ENCODE data around the gene SPATC1L.

The SPATC1L gene

GRCh38 chr21:46129846-46130651, 54.2 kb downstream of the SPATC1L start:
- no peak overlapping the region for H3K27ac ChIP-seq (ENCODE audit: low read depth in 2 of 2, low read length in 2 of 2)
- peaks cover 0 to 2% of the 10 kb centered on the region in 2 donors for H3K36me3 ChIP-seq (ENCODE audit: control insufficient read depth in 2 of 2, insufficient read depth in 2 of 2, low read length in 2 of 2)
- H3K4me3 ChIP-seq (ENCODE audit: low read length in 2 of 2), result no peak overlapping the region
- H3K27me3 ChIP-seq (ENCODE audit: control insufficient read depth in 2 of 2, insufficient read depth in 2 of 2, low read length in 2 of 2), result no peaks in the 10 kb centered on the region
- H3K9me3 ChIP-seq (ENCODE audit: control insufficient read depth in 2 of 2, low read length in 2 of 2), result no peaks in the 10 kb centered on the region
- H3K9ac ChIP-seq (ENCODE audit: low read depth in 1 of 2, low read length in 2 of 2), result no peak overlapping the region
- H3K4me1 ChIP-seq (ENCODE audit: control insufficient read depth in 2 of 2, insufficient read depth in 2 of 2, low read length in 2 of 2), result no peaks in the 10 kb centered on the region

- no peak overlapping the region for H3K4me3 ChIP-seq (ENCODE audit: low read length in 2 of 2)
- H3K9ac ChIP-seq (ENCODE audit: low read depth in 1 of 2, low read length in 2 of 2), result no peak overlapping the region
- no peaks in the 10 kb centered on the region for H3K9me3 ChIP-seq (ENCODE audit: control insufficient read depth in 2 of 2, low read length in 2 of 2)
- H3K4me1 ChIP-seq (ENCODE audit: control insufficient read depth in 2 of 2, insufficient read depth in 2 of 2, low read length in 2 of 2), result no peaks in the 10 kb centered on the region
- no peak overlapping the region for H3K27ac ChIP-seq (ENCODE audit: low read depth in 2 of 2, low read length in 2 of 2)
- no peaks in the 10 kb centered on the region for H3K27me3 ChIP-seq (ENCODE audit: control insufficient read depth in 2 of 2, insufficient read depth in 2 of 2, low read length in 2 of 2)
- peaks cover 0 to 7% of the 10 kb centered on the region in 2 donors for H3K36me3 ChIP-seq (ENCODE audit: control insufficient read depth in 2 of 2, insufficient read depth in 2 of 2, low read length in 2 of 2)
Observed at GRCh38 chr21:46128933-46129571, 55.2 kb downstream of the SPATC1L start.

- Histone ChIP-seq H3K27ac (ENCODE audit: low read depth in 2 of 2, low read length in 2 of 2) (no peak overlapping the region), H3K9me3 (ENCODE audit: control insufficient read depth in 2 of 2, low read length in 2 of 2) (no peaks in the 10 kb centered on the region), H3K36me3 (ENCODE audit: control insufficient read depth in 2 of 2, insufficient read depth in 2 of 2, low read length in 2 of 2) (peaks cover 0 to 7% of the 10 kb centered on the region in 2 donors), H3K4me3 (ENCODE audit: low read length in 2 of 2) (no peak overlapping the region), H3K27me3 (ENCODE audit: control insufficient read depth in 2 of 2, insufficient read depth in 2 of 2, low read length in 2 of 2) (no peaks in the 10 kb centered on the region), H3K9ac (ENCODE audit: low read depth in 1 of 2, low read length in 2 of 2) (no peak overlapping the region), H3K4me1 (ENCODE audit: control insufficient read depth in 2 of 2, insufficient read depth in 2 of 2, low read length in 2 of 2) (no peaks in the 10 kb centered on the region)
Observed at GRCh38 chr21:46128106-46128932, 55.9 kb downstream of the SPATC1L start.

GRCh38 chr21:46127239-46128105, 56.8 kb downstream of the SPATC1L start:
- Histone ChIP-seq H3K4me1 (ENCODE audit: control insufficient read depth in 2 of 2, insufficient read depth in 2 of 2, low read length in 2 of 2) (no peaks in the 10 kb centered on the region), H3K27ac (ENCODE audit: low read depth in 2 of 2, low read length in 2 of 2) (no peak overlapping the region), H3K9ac (ENCODE audit: low read depth in 1 of 2, low read length in 2 of 2) (no peak overlapping the region), H3K27me3 (ENCODE audit: control insufficient read depth in 2 of 2, insufficient read depth in 2 of 2, low read length in 2 of 2) (no peaks in the 10 kb centered on the region), H3K4me3 (ENCODE audit: low read length in 2 of 2) (no peak overlapping the region), H3K36me3 (ENCODE audit: control insufficient read depth in 2 of 2, insufficient read depth in 2 of 2, low read length in 2 of 2) (peaks cover 0 to 7% of the 10 kb centered on the region in 2 donors), H3K9me3 (ENCODE audit: control insufficient read depth in 2 of 2, low read length in 2 of 2) (no peaks in the 10 kb centered on the region)

GRCh38 chr21:46126309-46127238, 57.7 kb downstream of the SPATC1L start:
- Histone ChIP-seq H3K27ac (ENCODE audit: low read depth in 2 of 2, low read length in 2 of 2) (no peak overlapping the region), H3K36me3 (ENCODE audit: control insufficient read depth in 2 of 2, insufficient read depth in 2 of 2, low read length in 2 of 2) (peaks cover 3 to 10% of the 10 kb centered on the region in 2 donors), H3K9ac (ENCODE audit: low read depth in 1 of 2, low read length in 2 of 2) (no peak overlapping the region), H3K4me3 (ENCODE audit: low read length in 2 of 2) (no peak overlapping the region), H3K27me3 (ENCODE audit: control insufficient read depth in 2 of 2, insufficient read depth in 2 of 2, low read length in 2 of 2) (no peaks in the 10 kb centered on the region), H3K4me1 (ENCODE audit: control insufficient read depth in 2 of 2, insufficient read depth in 2 of 2, low read length in 2 of 2) (no peaks in the 10 kb centered on the region), H3K9me3 (ENCODE audit: control insufficient read depth in 2 of 2, low read length in 2 of 2) (no peaks in the 10 kb centered on the region)

GRCh38 chr21:46125846-46126301, 58.4 kb downstream of the SPATC1L start:
- Histone ChIP-seq H3K9ac (ENCODE audit: low read depth in 1 of 2, low read length in 2 of 2) (no peak overlapping the region), H3K36me3 (ENCODE audit: control insufficient read depth in 2 of 2, insufficient read depth in 2 of 2, low read length in 2 of 2) (peaks cover 3 to 10% of the 10 kb centered on the region in 2 donors), H3K27me3 (ENCODE audit: control insufficient read depth in 2 of 2, insufficient read depth in 2 of 2, low read length in 2 of 2) (no peaks in the 10 kb centered on the region), H3K9me3 (ENCODE audit: control insufficient read depth in 2 of 2, low read length in 2 of 2) (no peaks in the 10 kb centered on the region), H3K27ac (ENCODE audit: low read depth in 2 of 2, low read length in 2 of 2) (no peak overlapping the region), H3K4me1 (ENCODE audit: control insufficient read depth in 2 of 2, insufficient read depth in 2 of 2, low read length in 2 of 2) (no peaks in the 10 kb centered on the region), H3K4me3 (ENCODE audit: low read length in 2 of 2) (no peak overlapping the region)

GRCh38 chr21:46124926-46125845, 59.1 kb downstream of the SPATC1L start:
- no peaks in the 10 kb centered on the region for H3K4me1 ChIP-seq (ENCODE audit: control insufficient read depth in 2 of 2, insufficient read depth in 2 of 2, low read length in 2 of 2)
- no peaks in the 10 kb centered on the region for H3K27me3 ChIP-seq (ENCODE audit: control insufficient read depth in 2 of 2, insufficient read depth in 2 of 2, low read length in 2 of 2)
- peaks cover 3 to 10% of the 10 kb centered on the region in 2 donors for H3K36me3 ChIP-seq (ENCODE audit: control insufficient read depth in 2 of 2, insufficient read depth in 2 of 2, low read length in 2 of 2)
- H3K4me3 ChIP-seq (ENCODE audit: low read length in 2 of 2), result no peak overlapping the region
- no peak overlapping the region for H3K9ac ChIP-seq (ENCODE audit: low read depth in 1 of 2, low read length in 2 of 2)
- no peaks in the 10 kb centered on the region for H3K9me3 ChIP-seq (ENCODE audit: control insufficient read depth in 2 of 2, low read length in 2 of 2)
- no peak overlapping the region for H3K27ac ChIP-seq (ENCODE audit: low read depth in 2 of 2, low read length in 2 of 2)

GRCh38 chr21:46124083-46124925, 60.0 kb downstream of the SPATC1L start:
- no peak overlapping the region for H3K27ac ChIP-seq (ENCODE audit: low read depth in 2 of 2, low read length in 2 of 2)
- H3K9me3 ChIP-seq (ENCODE audit: control insufficient read depth in 2 of 2, low read length in 2 of 2), result no peaks in the 10 kb centered on the region
- H3K9ac ChIP-seq (ENCODE audit: low read depth in 1 of 2, low read length in 2 of 2), result no peak overlapping the region
- no peaks in the 10 kb centered on the region for H3K27me3 ChIP-seq (ENCODE audit: control insufficient read depth in 2 of 2, insufficient read depth in 2 of 2, low read length in 2 of 2)
- H3K4me1 ChIP-seq (ENCODE audit: control insufficient read depth in 2 of 2, insufficient read depth in 2 of 2, low read length in 2 of 2), result no peaks in the 10 kb centered on the region
- peaks cover 3 to 10% of the 10 kb centered on the region in 2 donors for H3K36me3 ChIP-seq (ENCODE audit: control insufficient read depth in 2 of 2, insufficient read depth in 2 of 2, low read length in 2 of 2)
- H3K4me3 ChIP-seq (ENCODE audit: low read length in 2 of 2), result no peak overlapping the region

Data from mucosa of rectum (tissue), 2 donors.